Tibial artery (tissue), 4 donors: ENCODE data around the gene TFAP2A.
A peak's percentile ranks its signal among the peaks of the same experiment; 100 is the strongest.

Experiments used
- DNase-seq, 2 donors: peaks; one replicate each; pipeline ENCODE4 v3.0.0-alpha.2; 2019
- H3K27ac ChIP-seq, 2 donors: fragments of 200-600 bp; sonication (generic) in 1 of 2; 1 replicate in 1 of 2; 2 replicates in 1 of 2; pipeline ENCODE4 v1.5.1; 2018 to 2019; ENCODE audit warnings: mild to moderate bottlenecking in 1 of 2
- H3K27me3 ChIP-seq, 2 donors: fragments of 200-600 bp; sonication (generic) in 1 of 2; one replicate each; pipeline versions ENCODE4 v1.5.1 to v1.6.0; 2016 to 2019
- H3K36me3 ChIP-seq, 3 donors: fragments of 200-600 bp; sonication (generic) in 2 of 3; one replicate each; pipeline ENCODE4 v1.5.1; 2016 to 2019; ENCODE audit warnings: mild to moderate bottlenecking in 2 of 3
- H3K4me1 ChIP-seq, 4 donors: fragments of 200-600 bp; sonication (generic) in 2 of 4; 1 replicate in 3 of 4; 2 replicates in 1 of 4; pipeline ENCODE4 v1.5.1; 2016 to 2019
- H3K4me3 ChIP-seq, 2 donors: fragments of 200-600 bp; sonication (generic) in 1 of 2; 1 replicate in 1 of 2; 2 replicates in 1 of 2; pipeline ENCODE4 v1.5.1; 2018 to 2019; ENCODE audit warnings: mild to moderate bottlenecking in 2 of 2
- H3K9me3 ChIP-seq, 3 donors: fragments of 200-600 bp; sonication (generic) in 1 of 3; one replicate each; pipeline ENCODE4 v1.5.1; 2016 to 2019
- intact Hi-C: fragments of 100-400 bp; cut with DNase I; formaldehyde crosslinking; loops from one replicate; pipeline ENCODE4 v1.15.0; 2023; ENCODE audit warnings: low total_unique reads
- TF ChIP-seq, protein P1 (sequence below), 2 experiments: fragments of 200-600 bp in 1 of 2; fragments of 450-650 bp in 1 of 2; IDR thresholded peaks; one replicate each; pipeline ENCODE4 v1.5.1; 2017 to 2019; ENCODE audit warnings: antibody characterized with exemption in 2 of 2, mild to moderate bottlenecking in 1 of 2, moderate library complexity in 1 of 2

The TFAP2A gene

DNA sequence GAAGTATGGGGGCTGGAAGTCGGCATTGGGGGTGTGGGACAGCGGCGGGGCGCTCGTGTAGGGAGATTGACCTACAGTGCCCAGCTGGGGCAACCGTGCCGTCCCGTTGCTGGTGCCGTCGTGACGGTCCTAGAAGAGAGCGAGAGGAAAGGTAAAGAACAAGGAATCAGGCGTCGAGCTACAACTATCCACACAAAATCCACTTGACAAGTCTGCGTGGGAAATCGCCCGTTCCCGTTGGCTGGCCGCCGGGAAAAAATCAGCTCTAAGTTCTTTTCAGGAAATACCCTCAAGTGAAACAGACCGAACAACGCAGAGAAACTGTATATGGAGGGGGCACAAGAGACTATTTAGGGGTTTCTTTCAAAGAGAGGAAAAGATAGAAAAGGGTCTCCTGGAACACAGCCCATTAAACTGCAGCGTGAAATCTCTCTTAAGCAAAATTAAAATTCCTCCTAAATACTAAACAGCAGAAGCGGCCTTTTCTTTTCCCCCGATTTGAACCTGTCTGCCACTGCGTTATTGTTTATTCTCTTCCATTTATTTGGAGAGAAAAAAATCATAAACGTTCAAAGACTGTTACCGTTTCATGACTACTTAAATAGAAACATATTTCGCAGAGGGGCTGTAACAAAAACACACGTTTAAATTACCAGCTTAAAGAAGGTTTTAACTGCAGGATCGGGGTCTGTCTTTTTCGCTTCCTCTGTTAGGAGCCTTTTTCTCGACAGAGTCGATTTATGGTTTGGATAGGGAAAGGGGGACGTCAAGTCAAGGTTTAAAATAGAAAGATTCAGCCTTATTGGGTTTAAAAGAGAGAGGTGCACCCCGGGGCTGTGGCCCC lies 4.4 kb downstream of the TFAP2A start:
- no peak for DNase-seq
- TF ChIP-seq, protein P1, sequence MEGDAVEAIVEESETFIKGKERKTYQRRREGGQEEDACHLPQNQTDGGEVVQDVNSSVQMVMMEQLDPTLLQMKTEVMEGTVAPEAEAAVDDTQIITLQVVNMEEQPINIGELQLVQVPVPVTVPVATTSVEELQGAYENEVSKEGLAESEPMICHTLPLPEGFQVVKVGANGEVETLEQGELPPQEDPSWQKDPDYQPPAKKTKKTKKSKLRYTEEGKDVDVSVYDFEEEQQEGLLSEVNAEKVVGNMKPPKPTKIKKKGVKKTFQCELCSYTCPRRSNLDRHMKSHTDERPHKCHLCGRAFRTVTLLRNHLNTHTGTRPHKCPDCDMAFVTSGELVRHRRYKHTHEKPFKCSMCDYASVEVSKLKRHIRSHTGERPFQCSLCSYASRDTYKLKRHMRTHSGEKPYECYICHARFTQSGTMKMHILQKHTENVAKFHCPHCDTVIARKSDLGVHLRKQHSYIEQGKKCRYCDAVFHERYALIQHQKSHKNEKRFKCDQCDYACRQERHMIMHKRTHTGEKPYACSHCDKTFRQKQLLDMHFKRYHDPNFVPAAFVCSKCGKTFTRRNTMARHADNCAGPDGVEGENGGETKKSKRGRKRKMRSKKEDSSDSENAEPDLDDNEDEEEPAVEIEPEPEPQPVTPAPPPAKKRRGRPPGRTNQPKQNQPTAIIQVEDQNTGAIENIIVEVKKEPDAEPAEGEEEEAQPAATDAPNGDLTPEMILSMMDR (IDR thresholded peaks at IDR 0.05): no peak
- H3K4me3 ChIP-seq: peak overlapping the region in 1 of 2 donors; percentile 72
- no peaks in the 10 kb centered on the region for H3K9me3 ChIP-seq
- intact Hi-C loops: no loop called here
- peak overlapping the region in 1 of 2 donors; percentile 89 for H3K27ac ChIP-seq
- no peaks in the 10 kb centered on the region for H3K36me3 ChIP-seq
- H3K4me1 ChIP-seq: peaks cover 9 to 40% (median 39%) of the 10 kb centered on the region in 4 donors
- peaks cover 0 to 83% of the 10 kb centered on the region in 2 donors for H3K27me3 ChIP-seq

DNA sequence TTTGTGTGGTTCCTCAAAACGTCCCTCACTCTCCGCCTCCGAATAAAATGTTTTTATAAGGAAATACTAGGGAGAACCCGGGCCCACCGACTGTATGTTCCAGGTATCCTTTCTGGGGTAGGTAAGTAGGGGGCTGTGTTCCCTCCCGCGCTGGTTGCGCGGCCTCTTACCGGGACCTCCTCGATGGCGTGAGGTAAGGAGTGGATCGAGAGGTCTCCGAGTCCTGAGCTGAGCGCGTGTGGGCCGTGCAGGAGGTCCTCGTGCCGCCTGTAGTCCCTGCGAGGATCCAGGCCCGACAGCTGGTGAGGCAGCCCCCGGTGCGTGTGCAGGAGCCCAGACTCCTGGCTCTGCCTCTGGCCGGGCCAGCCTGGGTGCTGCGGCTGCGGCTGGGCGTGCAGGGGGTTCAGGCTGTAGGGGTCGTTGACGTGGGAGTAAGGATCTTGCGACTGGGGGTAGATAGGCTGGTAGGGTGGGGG lies 5.1 kb downstream of the TFAP2A start:
- intact Hi-C loops: no loop called here
- Histone ChIP-seq H3K36me3 (no peaks in the 10 kb centered on the region), H3K27me3 (peaks cover 0 to 76% of the 10 kb centered on the region in 2 donors), H3K4me1 (peaks cover 9 to 36% (median 34%) of the 10 kb centered on the region in 4 donors), H3K27ac (no peak overlapping the region), H3K4me3 (no peak overlapping the region), H3K9me3 (no peaks in the 10 kb centered on the region)
- TF ChIP-seq, protein P1 (IDR thresholded peaks at IDR 0.05): no peak
- DNase-seq: no peak

DNA sequence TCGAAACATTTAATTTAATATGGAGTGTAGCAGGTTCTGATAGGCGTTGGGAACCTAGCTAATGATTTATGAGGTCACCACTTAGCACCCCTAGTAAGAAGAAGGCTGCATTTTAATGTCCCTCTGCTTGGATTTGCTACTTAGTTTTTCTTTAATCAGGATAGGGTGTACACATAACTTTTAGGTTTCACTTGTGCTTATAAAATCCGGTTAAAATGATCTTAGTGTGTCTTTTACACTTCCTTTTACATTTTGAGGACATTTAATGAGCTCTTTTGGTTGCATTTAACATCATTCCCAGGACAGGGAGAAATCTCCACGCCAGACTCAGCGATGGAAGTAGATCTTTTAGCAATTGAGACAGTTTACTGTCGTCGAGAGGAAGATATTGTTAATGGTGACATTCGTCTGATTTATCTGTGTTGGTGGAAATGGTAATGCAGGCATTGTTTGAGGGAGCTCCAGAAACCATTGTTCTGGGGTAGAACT lies 5.6 kb downstream of the TFAP2A start:
- Histone ChIP-seq H3K4me3 (no peak overlapping the region), H3K27ac (no peak overlapping the region), H3K9me3 (no peaks in the 10 kb centered on the region), H3K36me3 (no peaks in the 10 kb centered on the region), H3K27me3 (peaks cover 0 to 71% of the 10 kb centered on the region in 2 donors), H3K4me1 (peaks cover 9 to 35% (median 32%) of the 10 kb centered on the region in 4 donors)
- no peak for DNase-seq
- TF ChIP-seq, protein P1 (IDR thresholded peaks at IDR 0.05): no peak
- intact Hi-C loops: no loop called here

DNA sequence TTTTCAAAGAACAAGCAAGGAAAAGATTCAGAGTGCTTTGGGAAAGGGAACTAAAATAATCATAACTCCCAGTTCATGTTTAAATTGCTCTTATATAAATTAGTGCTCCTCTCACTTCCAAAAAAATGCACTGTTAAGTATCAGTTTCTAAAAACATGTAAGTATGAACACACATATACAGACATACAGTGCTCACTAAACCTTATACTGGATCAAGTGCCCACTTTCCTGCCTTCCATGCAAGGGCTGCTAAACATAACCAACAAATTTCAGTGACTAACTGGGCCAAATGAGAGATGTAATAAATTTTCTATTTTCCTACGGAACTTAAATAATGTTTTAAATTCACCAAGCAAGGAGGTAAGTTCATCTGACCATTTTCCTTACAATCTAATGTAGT lies 6.4 kb downstream of the TFAP2A start:
- Histone ChIP-seq H3K4me1 (peaks cover 7 to 31% (median 29%) of the 10 kb centered on the region in 4 donors), H3K9me3 (no peaks in the 10 kb centered on the region), H3K36me3 (no peaks in the 10 kb centered on the region), H3K4me3 (no peak overlapping the region), H3K27ac (no peak overlapping the region), H3K27me3 (peaks cover 0 to 63% of the 10 kb centered on the region in 2 donors)
- TF ChIP-seq, protein P1 (IDR thresholded peaks at IDR 0.05): no peak
- intact Hi-C loops: no loop called here
- DNase-seq: no peak

DNA sequence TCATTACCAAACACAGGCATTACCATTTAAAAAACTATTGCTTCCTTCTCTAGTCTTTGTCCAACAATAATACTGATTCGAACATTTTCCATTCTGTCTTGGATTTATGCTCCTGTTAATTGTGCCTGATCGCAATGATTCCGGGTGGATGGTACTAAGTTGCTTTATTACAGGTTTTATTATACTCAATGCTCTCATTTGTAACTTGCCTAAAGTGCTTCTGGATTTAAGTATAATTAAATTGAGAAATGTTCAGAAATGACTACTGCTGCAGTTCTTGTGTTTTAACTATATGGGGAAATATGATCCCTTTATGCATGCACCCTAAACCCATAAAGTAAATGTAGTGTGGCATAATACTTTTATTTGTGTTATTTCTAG lies 7.2 kb downstream of the TFAP2A start:
- no peaks in the 10 kb centered on the region for H3K36me3 ChIP-seq
- TF ChIP-seq, protein P1 (IDR thresholded peaks at IDR 0.05): no peak
- no peak overlapping the region for H3K4me3 ChIP-seq
- H3K27me3 ChIP-seq: peaks cover 0 to 55% of the 10 kb centered on the region in 2 donors
- peaks cover 0 to 31% (median 27%) of the 10 kb centered on the region in 4 donors for H3K4me1 ChIP-seq
- intact Hi-C loops: no loop called here
- H3K27ac ChIP-seq: no peak overlapping the region
- H3K9me3 ChIP-seq: no peaks in the 10 kb centered on the region
- DNase-seq: no peak
